ENCODE measurements around the gene ZNF202.
"Not testable (repeated sequence)": the region's sequence is repeated elsewhere in the genome, so short reads cannot be mapped to it uniquely, and the experiment has no call there.

Gene ZNF202

GRCh38 chr11:123741159-123742030 is at the start of gene ZNF202:
Gene ZNF202, minus strand, starts transcription at chr11:123741660. Its CDS starts 10,772 bp downstream, at chr11:123730888.
- DNase-seq = peak; percentile 55

- no peak for DNase-seq
These were observed 42.1 kb upstream of the ZNF202 start for GRCh38 chr11:123783536-123783935.

GRCh38 chr11:123778511-123778910 is 37.1 kb upstream of the ZNF202 start:
- no peak for DNase-seq

- DNase-seq = no peak
These were observed 34.5 kb upstream of the ZNF202 start for GRCh38 chr11:123775715-123776549.

GRCh38 chr11:123775289-123775688 is 33.8 kb upstream of the ZNF202 start:
- no peak for DNase-seq

- no peak for DNase-seq
These were observed 32.5 kb upstream of the ZNF202 start for GRCh38 chr11:123773959-123774358.

GRCh38 chr11:123773026-123773425 is 31.6 kb upstream of the ZNF202 start:
- no peak for DNase-seq

- DNase-seq = no peak
These were observed 30.2 kb upstream of the ZNF202 start for GRCh38 chr11:123771664-123772063.

GRCh38 chr11:123770712-123771111 is 29.3 kb upstream of the ZNF202 start:
- DNase-seq = no peak

GRCh38 chr11:123765601-123766000 is 24.1 kb upstream of the ZNF202 start:
- no peak for DNase-seq

GRCh38 chr11:123762422-123762821 is 21.0 kb upstream of the ZNF202 start:
- no peak for DNase-seq

- DNase-seq = no peak
These were observed 19.4 kb upstream of the ZNF202 start for GRCh38 chr11:123760894-123761293.

- no peak for DNase-seq
These were observed 16.5 kb upstream of the ZNF202 start for GRCh38 chr11:123757976-123758375.

GRCh38 chr11:123755813-123756212 is 14.4 kb upstream of the ZNF202 start:
- DNase-seq = no peak

- DNase-seq = no peak
These were observed 13.9 kb upstream of the ZNF202 start for GRCh38 chr11:123755344-123755743.

- DNase-seq = no peak
These were observed 12.7 kb upstream of the ZNF202 start, which contains the start of gene OR6X1 for GRCh38 chr11:123754101-123754568. Gene OR6X1, minus strand, starts transcription at chr11:123754518. Its CDS starts 0 bp downstream, at chr11:123754518.

GRCh38 chr11:123753110-123753509 is 11.7 kb upstream of the ZNF202 start:
- no peak for DNase-seq

GRCh38 chr11:123751781-123752180 is 10.3 kb upstream of the ZNF202 start:
- no peak for DNase-seq

- DNase-seq = not testable (repeated sequence)
These were observed 6.9 kb upstream of the ZNF202 start for GRCh38 chr11:123748349-123748748.

GRCh38 chr11:123745764-123746451 is 4.4 kb upstream of the ZNF202 start:
- no peak for DNase-seq

- DNase-seq = no peak
These were observed 1.3 kb upstream of the ZNF202 start for GRCh38 chr11:123742724-123743120.

- DNase-seq = no peak
These were observed 717 bp upstream of the ZNF202 start for GRCh38 chr11:123742031-123742723.
